ENCODE results near the gene PDE4C.
A peak's percentile ranks its signal among the peaks of the same experiment; 100 is the strongest.

The PDE4C gene

GRCh38 chr19:18197306-18197705 lies 28.9 kb downstream of the PDE4C start:
- DNase-seq: no peak

- DNase-seq: no peak
Measured at GRCh38 chr19:18196511-18196845, 29.8 kb downstream of the PDE4C start.

GRCh38 chr19:18194554-18195238 lies 31.5 kb downstream of the PDE4C start:
- no peak for DNase-seq

GRCh38 chr19:18194181-18194530 lies 32.1 kb downstream of the PDE4C start:
- no peak for DNase-seq

GRCh38 chr19:18193388-18194180 lies 32.7 kb downstream of the PDE4C start:
- DNase-seq: no peak

GRCh38 chr19:18192673-18193387 lies 33.4 kb downstream of the PDE4C start, which contains the start of gene MPV17L2:
TSS of gene MPV17L2 (plus strand) at chr19:18193218. CDS start at chr19:18193282, 64 bp downstream.
- peak; percentile 100 for DNase-seq

- no peak for DNase-seq
Measured at GRCh38 chr19:18191640-18192062, 34.6 kb downstream of the PDE4C start.

GRCh38 chr19:18190278-18190677 lies 36.0 kb downstream of the PDE4C start:
- no peak for DNase-seq

GRCh38 chr19:18185538-18185937 lies 40.7 kb downstream of the PDE4C start:
- no peak for DNase-seq

- DNase-seq: no peak
Measured at GRCh38 chr19:18183529-18183928, 42.7 kb downstream of the PDE4C start.

- DNase-seq: no peak
Measured at GRCh38 chr19:18179957-18180356, 46.3 kb downstream of the PDE4C start.

- DNase-seq: no peak
Measured at GRCh38 chr19:18176367-18177310, 49.6 kb downstream of the PDE4C start.

- no peak for DNase-seq
Measured at GRCh38 chr19:18174983-18175382, 51.3 kb downstream of the PDE4C start.
